ENCODE results near the gene KLRC3.
"Not testable (repeated sequence)": the region's sequence is repeated elsewhere in the genome, so short reads cannot be mapped to it uniquely, and the experiment has no call there.

Gene KLRC3

GRCh38 chr12:10420334-10420733 lies at the start of gene KLRC3:
KLRC3 (minus strand) TSS chr12:10420595; CDS start chr12:10420550, 45 bp downstream.
- not testable (repeated sequence) for H3K4me3 ChIP-seq, H3K4me2 ChIP-seq, H3K4me1 ChIP-seq, H3K36me3 ChIP-seq, H4K20me1 ChIP-seq, H3K27ac ChIP-seq, H3K27me3 ChIP-seq, H3K9ac ChIP-seq, H3K9me3 ChIP-seq

GRCh38 chr12:10469701-10470100 lies 49.3 kb upstream of the KLRC3 start:
- no peaks in the 10 kb centered on the region for H4K20me1 ChIP-seq
- H3K36me3 ChIP-seq: no peaks in the 10 kb centered on the region

GRCh38 chr12:10466311-10466710 lies 45.9 kb upstream of the KLRC3 start:
- no peak overlapping the region for H3K4me3 ChIP-seq
- no peak overlapping the region for H3K27ac ChIP-seq
- no peak overlapping the region for H3K4me2 ChIP-seq
- no peaks in the 10 kb centered on the region for H3K27me3 ChIP-seq
- H4K20me1 ChIP-seq: no peaks in the 10 kb centered on the region
- peaks cover 4% of the 10 kb centered on the region; the same call in 1 of the 2 replicates for H3K9me3 ChIP-seq
- H3K36me3 ChIP-seq: no peaks in the 10 kb centered on the region
- H3K4me1 ChIP-seq: no peaks in the 10 kb centered on the region
- no peak overlapping the region for H3K9ac ChIP-seq
- TF ChIP-seq Cebpa-rat (IDR thresholded peaks at IDR 0.05): no peak

More at GRCh38 chr12:10469701-10470100, 49.3 kb upstream of the KLRC3 start:
- no peak overlapping the region for H3K4me3 ChIP-seq
- no peak overlapping the region for H3K4me2 ChIP-seq
- no peaks in the 10 kb centered on the region for H3K27me3 ChIP-seq
- no peak overlapping the region for H3K27ac ChIP-seq
- H3K9ac ChIP-seq: no peak overlapping the region
- no peak for TF ChIP-seq Cebpa-rat (IDR thresholded peaks at IDR 0.05)
- peaks cover 5% of the 10 kb centered on the region; the same call in 1 of the 2 replicates for H3K9me3 ChIP-seq
- H3K4me1 ChIP-seq: no peaks in the 10 kb centered on the region

GRCh38 chr12:10457760-10458159 lies 37.4 kb upstream of the KLRC3 start:
- TF ChIP-seq Cebpa-rat (IDR thresholded peaks at IDR 0.05): no peak
- H3K9me3 ChIP-seq: peaks cover 46% of the 10 kb centered on the region
- H3K4me2 ChIP-seq: no peak overlapping the region
- H3K27ac ChIP-seq: no peak overlapping the region
- no peak overlapping the region for H3K4me3 ChIP-seq
- H3K27me3 ChIP-seq: no peaks in the 10 kb centered on the region
- H4K20me1 ChIP-seq: no peaks in the 10 kb centered on the region
- no peak overlapping the region for H3K9ac ChIP-seq
- 0 out of 2 replicates have a peak, but pooled peaks cover 6% of the 10 kb centered on the region for H3K4me1 ChIP-seq
- no peaks in the 10 kb centered on the region for H3K36me3 ChIP-seq

GRCh38 chr12:10456856-10457255 lies 36.5 kb upstream of the KLRC3 start:
- Histone ChIP-seq H3K36me3 (no peaks in the 10 kb centered on the region), H3K4me2 (no peak overlapping the region), H3K4me3 (no peak overlapping the region), H3K9ac (no peak overlapping the region), H4K20me1 (no peaks in the 10 kb centered on the region), H3K27me3 (no peaks in the 10 kb centered on the region), H3K9me3 (peaks cover 45% of the 10 kb centered on the region), H3K27ac (no peak overlapping the region), H3K4me1 (0 out of 2 replicates have a peak, but pooled peaks cover 6% of the 10 kb centered on the region)
- no peak for TF ChIP-seq Cebpa-rat (IDR thresholded peaks at IDR 0.05)

GRCh38 chr12:10455766-10456165 lies 35.4 kb upstream of the KLRC3 start:
- H3K4me2 ChIP-seq: no peak overlapping the region
- no peaks in the 10 kb centered on the region for H3K36me3 ChIP-seq

GRCh38 chr12:10454531-10454930 lies 34.1 kb upstream of the KLRC3 start:
- Histone ChIP-seq H3K9ac (no peak overlapping the region), H3K4me1 (0 out of 2 replicates have a peak, but pooled peaks cover 6% of the 10 kb centered on the region), H3K4me3 (no peak overlapping the region), H3K36me3 (no peaks in the 10 kb centered on the region), H3K27me3 (no peaks in the 10 kb centered on the region), H3K4me2 (no peak overlapping the region), H3K9me3 (peaks cover 41% of the 10 kb centered on the region), H3K27ac (no peak overlapping the region), H4K20me1 (no peaks in the 10 kb centered on the region)
- TF ChIP-seq Cebpa-rat (IDR thresholded peaks at IDR 0.05): no peak

More at GRCh38 chr12:10455766-10456165, 35.4 kb upstream of the KLRC3 start:
- H3K9me3 ChIP-seq: peaks cover 41% of the 10 kb centered on the region
- no peak for TF ChIP-seq Cebpa-rat (IDR thresholded peaks at IDR 0.05)
- H3K27ac ChIP-seq: no peak overlapping the region
- no peak overlapping the region for H3K9ac ChIP-seq
- H4K20me1 ChIP-seq: no peaks in the 10 kb centered on the region
- no peak overlapping the region for H3K4me3 ChIP-seq
- no peaks in the 10 kb centered on the region for H3K27me3 ChIP-seq
- 0 out of 2 replicates have a peak, but pooled peaks cover 6% of the 10 kb centered on the region for H3K4me1 ChIP-seq

GRCh38 chr12:10453156-10453555 lies 32.8 kb upstream of the KLRC3 start, which contains the start of gene KLRC1:
KLRC1 (minus strand) TSS chr12:10453377; CDS start chr12:10451156, 2,221 bp downstream.
- H3K27ac ChIP-seq: no peak within 1 kb of the TSS
- no peak within 1 kb of the TSS for H3K4me3 ChIP-seq
- H4K20me1 ChIP-seq: no peaks in the 10 kb centered on the region
- H3K4me1 ChIP-seq: 0 out of 2 replicates have a peak, but pooled peaks cover 6% of the 10 kb centered on the region
- no peaks in the 10 kb centered on the region for H3K27me3 ChIP-seq
- no peak within 1 kb of the TSS for H3K4me2 ChIP-seq
- peaks cover 34% of the 10 kb centered on the region for H3K9me3 ChIP-seq
- no peaks in the 10 kb centered on the region for H3K36me3 ChIP-seq
- no peak for TF ChIP-seq Cebpa-rat (IDR thresholded peaks at IDR 0.05)
- H3K9ac ChIP-seq: no peak within 1 kb of the TSS

- H3K27ac ChIP-seq: no peak overlapping the region
- no peaks in the 10 kb centered on the region for H3K9me3 ChIP-seq
- H3K9ac ChIP-seq: no peak overlapping the region
- no peaks in the 10 kb centered on the region for H4K20me1 ChIP-seq
- no peaks in the 10 kb centered on the region for H3K36me3 ChIP-seq
- no peak overlapping the region for H3K4me2 ChIP-seq
- TF ChIP-seq Cebpa-rat (IDR thresholded peaks at IDR 0.05): no peak
- no peaks in the 10 kb centered on the region for H3K4me1 ChIP-seq
- no peak overlapping the region for H3K4me3 ChIP-seq
- no peaks in the 10 kb centered on the region for H3K27me3 ChIP-seq
Observed at GRCh38 chr12:10448236-10448635, 27.8 kb upstream of the KLRC3 start.

- H3K4me3 ChIP-seq, H3K27me3 ChIP-seq, H3K4me2 ChIP-seq, H3K4me1 ChIP-seq, H3K9me3 ChIP-seq, H3K27ac ChIP-seq, H3K36me3 ChIP-seq, H4K20me1 ChIP-seq, H3K9ac ChIP-seq: not testable (repeated sequence)
Observed at GRCh38 chr12:10446052-10446451, 25.7 kb upstream of the KLRC3 start.

- not testable (repeated sequence) for H3K9ac ChIP-seq, H3K27ac ChIP-seq, H4K20me1 ChIP-seq, H3K4me2 ChIP-seq, H3K4me3 ChIP-seq, H3K9me3 ChIP-seq, H3K36me3 ChIP-seq, H3K4me1 ChIP-seq, H3K27me3 ChIP-seq
Observed at GRCh38 chr12:10441144-10441543, 20.7 kb upstream of the KLRC3 start.

- not testable (repeated sequence) for H3K4me2 ChIP-seq
Observed at GRCh38 chr12:10439608-10440274, 19.3 kb upstream of the KLRC3 start.

GRCh38 chr12:10437601-10438000 lies 17.2 kb upstream of the KLRC3 start:
- not testable (repeated sequence) for H3K4me1 ChIP-seq, H3K36me3 ChIP-seq, H3K4me3 ChIP-seq, H3K27ac ChIP-seq, H3K9me3 ChIP-seq, H3K27me3 ChIP-seq, H3K4me2 ChIP-seq, H3K9ac ChIP-seq, H4K20me1 ChIP-seq

More at GRCh38 chr12:10439608-10440274, 19.3 kb upstream of the KLRC3 start:
- H3K27me3 ChIP-seq, H3K36me3 ChIP-seq, H3K27ac ChIP-seq, H3K4me3 ChIP-seq, H3K9me3 ChIP-seq, H4K20me1 ChIP-seq, H3K4me1 ChIP-seq, H3K9ac ChIP-seq: not testable (repeated sequence)

GRCh38 chr12:10435816-10436215 lies 15.4 kb upstream of the KLRC3 start, which contains the start of gene KLRC2:
KLRC2 (minus strand) TSS chr12:10436010; CDS start chr12:10435986, 24 bp downstream.
- H4K20me1 ChIP-seq, H3K4me3 ChIP-seq, H3K4me2 ChIP-seq, H3K9me3 ChIP-seq, H3K4me1 ChIP-seq, H3K27me3 ChIP-seq, H3K9ac ChIP-seq, H3K27ac ChIP-seq, H3K36me3 ChIP-seq: not testable (repeated sequence)
